Endothelial cell of umbilical vein (primary cell): ENCODE data around the gene S100A16. TPM values are rescaled to one million over a fixed set of nuclear protein-coding genes. Genes with fewer than 3 reads are reported as not detected.

ENCODE experiments used
- BruUV-seq: library from RNA; stranded (reverse); fragments of 400-500 nt; replicated peaks from 2 replicates; lab custom pipeline; 2021; lab: Mats Ljungman, UMichigan
- CTCF ChIA-PET: fragments of 300-600, 350-600 bp; sonication (Branson Sonifier 250); formaldehyde crosslinking; loops from one replicate; lab custom pipeline; 2021; ENCODE audit warnings: antibody characterized with exemption, inconsistent platforms; lab: Charles Lee
- POLR2A ChIA-PET: fragments of 300-600, 350-600 bp; sonication (Branson Sonifier 250); formaldehyde crosslinking; loops from one replicate; lab custom pipeline; 2021; ENCODE audit warnings: antibody characterized with exemption, inconsistent platforms; lab: Charles Lee
- DNase-seq: peaks from one replicate; pipeline ENCODE4 v3.0.0-alpha.2; 2011; ENCODE audit warnings: low read depth, low spot score
- FAIRE-seq: peaks from 2 replicates; lab custom pipeline; 2011; peaks lifted over from hg19 to GRCh38; lab: Jason Lieb, UNC
- H2AFZ ChIP-seq: 2 replicates; pipeline ENCODE4 v1.6.0; 2012; ENCODE audit warnings: low read depth, low read length, control low read depth, inconsistent platforms
- H3K27ac ChIP-seq: 2 replicates; pipeline ENCODE4 v1.5.1; 2011; ENCODE audit warnings: low read depth, mild to moderate bottlenecking, control low read depth, low read length, moderate library complexity; ENCODE audit not compliant: insufficient read depth
- H3K27me3 ChIP-seq, 2 experiments: 2 replicates each; pipeline versions ENCODE4 v1.6.0 to v1.6.1; 2011; ENCODE audit warnings: low read length in 2 of 2, mixed read lengths in 1 of 2; ENCODE audit not compliant: control insufficient read depth in 2 of 2, insufficient read depth in 2 of 2
- H3K36me3 ChIP-seq, 2 experiments: 2 replicates in 1 of 2; 3 replicates in 1 of 2; pipeline ENCODE4 v1.5.1; 2011; ENCODE audit warnings: low read length in 2 of 2, mild to moderate bottlenecking in 1 of 2, moderate library complexity in 1 of 2; ENCODE audit not compliant: control insufficient read depth in 2 of 2, insufficient read depth in 2 of 2; ENCODE audit errors: extremely low read depth in 1 of 2
- H3K4me1 ChIP-seq: 3 replicates; pipeline ENCODE4 v1.5.1; 2011; ENCODE audit warnings: mild to moderate bottlenecking, low read length; ENCODE audit not compliant: control insufficient read depth, insufficient read depth; ENCODE audit errors: extremely low read depth
- H3K4me2 ChIP-seq: 2 replicates; pipeline ENCODE4 v1.6.1; 2011; ENCODE audit warnings: low read length, control low read depth, mixed read lengths; ENCODE audit not compliant: insufficient read depth
- H3K4me3 ChIP-seq, 3 experiments: fragments of 200-600 bp in 1 of 3; sonication (generic), shearing (Covaris generic) in 1 of 3; replicated peaks in 1 of 3; 2 replicates each; pipeline ENCODE4 v1.5.1; 2011 to 2016; ENCODE audit warnings: control low read depth in 3 of 3, low read length in 3 of 3, mild to moderate bottlenecking in 2 of 3, inconsistent platforms in 1 of 3, low read depth in 1 of 3, moderate library complexity in 1 of 3; ENCODE audit not compliant: insufficient read depth in 1 of 3
- H3K79me2 ChIP-seq: 2 replicates; pipeline ENCODE4 v1.6.0; 2012; ENCODE audit warnings: low read length, inconsistent platforms; ENCODE audit not compliant: control insufficient read depth, insufficient read depth
- H3K9ac ChIP-seq: replicated peaks from 2 replicates; pipeline ENCODE3; 2011; ENCODE audit warnings: low read length, control low read depth; ENCODE audit not compliant: insufficient read depth; ENCODE audit errors: extremely low read depth
- H3K9me1 ChIP-seq: replicated peaks from 3 replicates; pipeline ENCODE4 v1.6.0; 2011; ENCODE audit warnings: mild to moderate bottlenecking, low read length; ENCODE audit not compliant: control insufficient read depth, insufficient read depth; ENCODE audit errors: extremely low read depth
- H3K9me3 ChIP-seq: replicated peaks from 2 replicates; pipeline ENCODE4 v1.5.1; 2012; ENCODE audit warnings: low read length, inconsistent platforms; ENCODE audit not compliant: control insufficient read depth, insufficient read depth
- H4K20me1 ChIP-seq: replicated peaks from 2 replicates; pipeline ENCODE3; 2011; ENCODE audit warnings: mild to moderate bottlenecking, low read length; ENCODE audit not compliant: control insufficient read depth, insufficient read depth; ENCODE audit errors: extremely low read depth
- EZH2 ChIP-seq: IDR thresholded peaks from 2 replicates; pipeline ENCODE4 v1.6.1; 2012; ENCODE audit warnings: borderline replicate concordance, low read depth, mild to moderate bottlenecking, moderate library complexity, low read length, inconsistent platforms; ENCODE audit not compliant: severe bottlenecking
- FOS ChIP-seq: IDR thresholded peaks from 2 replicates; pipeline ENCODE4 v1.6.1; 2011; ENCODE audit warnings: mild to moderate bottlenecking, low read length, moderate library complexity, borderline replicate concordance; ENCODE audit not compliant: insufficient read depth
- GATA2 ChIP-seq: IDR thresholded peaks from 2 replicates; pipeline ENCODE4 v1.7.0; 2011; ENCODE audit warnings: low read depth, mild to moderate bottlenecking, moderate library complexity, mixed read lengths, low read length; ENCODE audit not compliant: insufficient read length, insufficient read depth
- JUN ChIP-seq: IDR thresholded peaks from 2 replicates; pipeline ENCODE4 v1.6.1; 2011; ENCODE audit warnings: borderline replicate concordance, low read depth; ENCODE audit not compliant: insufficient read length, insufficient read depth
- MYC ChIP-seq: IDR thresholded peaks from one replicate; pipeline ENCODE4 v1.6.1; 2011; ENCODE audit warnings: mild to moderate bottlenecking, low read depth, low read length
- POLR2A ChIP-seq: IDR thresholded peaks from 2 replicates; pipeline ENCODE4 v1.6.1; 2012; ENCODE audit warnings: low read depth, mild to moderate bottlenecking, control low read depth, low read length
- POLR2AphosphoS5 ChIP-seq: IDR thresholded peaks from 2 replicates; pipeline ENCODE4 v1.6.1; 2012; ENCODE audit warnings: low read depth, mild to moderate bottlenecking, control low read depth, low read length, moderate library complexity; ENCODE audit not compliant: insufficient read depth
- dilution Hi-C: fragments of 300-500 bp; cut with MboI; formaldehyde crosslinking; loops from one replicate; pipeline ENCODE4 v1.15.0; 2019; ENCODE audit warnings: low sequenced_read_pairs; ENCODE audit not compliant: extremely low pct_ligation_motif_present
- intact Hi-C: fragments of 100-400 bp; cut with micrococcal nuclease; formaldehyde crosslinking; loops from one replicate; pipeline ENCODE4 v1.10.0; 2022
- polyA plus RNA-seq, 4 experiments: library from polyadenylated mRNA; depleted of rRNA in 3 of 4; stranded (reverse) in 3 of 4; unstranded in 1 of 4; fragments of >200 nt; gene quantifications; 2 replicates each; pipeline versions ENCODE4 v1.2.1 to v1.2.3, GENCODE V29; 2011 to 2012; ENCODE audit warnings: missing spikeins in 1 of 4
- total RNA-seq: library from RNA; stranded (reverse); gene quantifications from 2 replicates; pipeline ENCODE4 v1.2.3, GENCODE V29; 2021
- TF ChIP-seq, protein P1 (sequence below), 2 donors: IDR thresholded peaks; 1 replicate in 1 of 2; 2 replicates in 1 of 2; pipeline ENCODE4 v1.5.1; 2011; ENCODE audit warnings: low read length in 2 of 2, mild to moderate bottlenecking in 2 of 2, moderate library complexity in 2 of 2, control low read depth in 1 of 2, inconsistent platforms in 1 of 2, low read depth in 1 of 2; ENCODE audit not compliant: insufficient read depth in 1 of 2; ENCODE audit errors: extremely low read depth in 1 of 2
- TF ChIP-seq, protein P2 (sequence below): IDR thresholded peaks from 2 replicates; pipeline ENCODE4 v1.6.1; 2011; ENCODE audit not compliant: insufficient read depth, insufficient read length

The S100A16 gene
- total and polyA plus RNA-seq, 2 donors (not counting 3 experiments of a cell fraction or from before 2014, with no cell fraction given) = 701 to 1,770 TPM

DNA sequence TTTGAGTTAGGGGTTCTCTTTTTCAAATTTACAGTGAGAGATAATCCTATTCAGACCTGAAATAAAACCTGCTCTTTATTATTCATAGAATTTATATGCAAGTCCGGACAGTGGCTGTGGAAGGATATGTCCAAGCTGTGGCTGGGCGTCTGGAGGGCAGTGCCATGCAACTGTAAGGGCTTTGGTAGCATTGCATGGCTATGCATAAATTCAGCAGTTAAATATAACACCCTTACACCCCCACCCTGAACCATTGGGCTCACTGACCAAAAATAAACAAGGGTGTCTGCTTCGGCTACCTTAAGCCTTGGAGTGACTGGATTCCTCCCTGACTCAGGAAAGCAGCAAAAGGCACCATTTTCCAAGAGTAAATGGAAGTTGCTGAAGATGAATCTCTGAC, 26.3 kb upstream of the S100A16 start:
- no peak overlapping the region for H2AFZ ChIP-seq
- dilution Hi-C loops (no loop called here), intact Hi-C loops (no loop called here)
- H3K4me3 ChIP-seq = no peak overlapping the region
- H3K9me1 ChIP-seq = no peaks in the 10 kb centered on the region
- no peaks in the 10 kb centered on the region for H3K9me3 ChIP-seq
- peaks cover 2% of the 10 kb centered on the region for H4K20me1 ChIP-seq
- no peak overlapping the region for H3K27ac ChIP-seq
- H3K36me3 ChIP-seq = peaks cover 36 to 50% of the 10 kb centered on the region in 2 experiments
- FAIRE-seq (no peak), DNase-seq (no peak)
- no peak overlapping the region for H3K4me2 ChIP-seq
- H3K79me2 ChIP-seq = peaks cover 55% of the 10 kb centered on the region
- ChIA-PET CTCF (interaction anchor here (1.1 to 3.0 kb wide), 3 partner anchors 12 to 67 kb away, joined by 3 to 12 read pairs (median 12); partner anchors contain the start of gene S100A13), POLR2A (no interaction called here)
- no peak overlapping the region for H3K9ac ChIP-seq
- TF ChIP-seq POLR2A = no peak
- TF ChIP-seq GATA2 = no peak
- TF ChIP-seq, protein P1, sequence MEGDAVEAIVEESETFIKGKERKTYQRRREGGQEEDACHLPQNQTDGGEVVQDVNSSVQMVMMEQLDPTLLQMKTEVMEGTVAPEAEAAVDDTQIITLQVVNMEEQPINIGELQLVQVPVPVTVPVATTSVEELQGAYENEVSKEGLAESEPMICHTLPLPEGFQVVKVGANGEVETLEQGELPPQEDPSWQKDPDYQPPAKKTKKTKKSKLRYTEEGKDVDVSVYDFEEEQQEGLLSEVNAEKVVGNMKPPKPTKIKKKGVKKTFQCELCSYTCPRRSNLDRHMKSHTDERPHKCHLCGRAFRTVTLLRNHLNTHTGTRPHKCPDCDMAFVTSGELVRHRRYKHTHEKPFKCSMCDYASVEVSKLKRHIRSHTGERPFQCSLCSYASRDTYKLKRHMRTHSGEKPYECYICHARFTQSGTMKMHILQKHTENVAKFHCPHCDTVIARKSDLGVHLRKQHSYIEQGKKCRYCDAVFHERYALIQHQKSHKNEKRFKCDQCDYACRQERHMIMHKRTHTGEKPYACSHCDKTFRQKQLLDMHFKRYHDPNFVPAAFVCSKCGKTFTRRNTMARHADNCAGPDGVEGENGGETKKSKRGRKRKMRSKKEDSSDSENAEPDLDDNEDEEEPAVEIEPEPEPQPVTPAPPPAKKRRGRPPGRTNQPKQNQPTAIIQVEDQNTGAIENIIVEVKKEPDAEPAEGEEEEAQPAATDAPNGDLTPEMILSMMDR (IDR thresholded peaks at IDR 0.05; ENCODE audit: extremely low read depth in 1 of 2, insufficient read depth in 1 of 2, low read depth in 1 of 2, low read length in 2 of 2) = no peak
- no peak for TF ChIP-seq POLR2AphosphoS5
- TF ChIP-seq JUN = no peak
- TF ChIP-seq FOS = no peak
- TF ChIP-seq, protein P2, sequence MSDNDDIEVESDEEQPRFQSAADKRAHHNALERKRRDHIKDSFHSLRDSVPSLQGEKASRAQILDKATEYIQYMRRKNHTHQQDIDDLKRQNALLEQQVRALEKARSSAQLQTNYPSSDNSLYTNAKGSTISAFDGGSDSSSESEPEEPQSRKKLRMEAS = no peak
- no peak for TF ChIP-seq MYC
- no peak for TF ChIP-seq EZH2
- no TSS peak for BruUV-seq
- no peaks in the 10 kb centered on the region for H3K27me3 ChIP-seq
- H3K4me1 ChIP-seq = peaks cover 6% of the 10 kb centered on the region
